Endothelial cell of umbilical vein (primary cell): ENCODE measurements around the gene MCL1. TPM values are rescaled to one million over a fixed set of nuclear protein-coding genes. Genes with fewer than 3 reads are reported as not detected.

Source experiments
- BruUV-seq: library from RNA; stranded (reverse); fragments of 400-500 nt; replicated peaks from 2 replicates; lab custom pipeline; 2021; lab: Mats Ljungman, UMichigan
- CTCF ChIA-PET: fragments of 300-600, 350-600 bp; sonication (Branson Sonifier 250); formaldehyde crosslinking; loops from one replicate; lab custom pipeline; 2021; ENCODE audit warnings: antibody characterized with exemption, inconsistent platforms; lab: Charles Lee
- POLR2A ChIA-PET: fragments of 300-600, 350-600 bp; sonication (Branson Sonifier 250); formaldehyde crosslinking; loops from one replicate; lab custom pipeline; 2021; ENCODE audit warnings: antibody characterized with exemption, inconsistent platforms; lab: Charles Lee
- DNase-seq: peaks from one replicate; pipeline ENCODE4 v3.0.0-alpha.2; 2011; ENCODE audit warnings: low read depth, low spot score
- FAIRE-seq: peaks from 2 replicates; lab custom pipeline; 2011; peaks lifted over from hg19 to GRCh38; lab: Jason Lieb, UNC
- H2AFZ ChIP-seq: 2 replicates; pipeline ENCODE4 v1.6.0; 2012; ENCODE audit warnings: low read depth, low read length, control low read depth, inconsistent platforms
- H3K27ac ChIP-seq: 2 replicates; pipeline ENCODE4 v1.5.1; 2011; ENCODE audit warnings: low read depth, mild to moderate bottlenecking, control low read depth, low read length, moderate library complexity; ENCODE audit not compliant: insufficient read depth
- H3K27me3 ChIP-seq, 2 experiments: 2 replicates each; pipeline versions ENCODE4 v1.6.0 to v1.6.1; 2011; ENCODE audit warnings: low read length in 2 of 2, mixed read lengths in 1 of 2; ENCODE audit not compliant: control insufficient read depth in 2 of 2, insufficient read depth in 2 of 2
- H3K36me3 ChIP-seq, 2 experiments: 2 replicates in 1 of 2; 3 replicates in 1 of 2; pipeline ENCODE4 v1.5.1; 2011; ENCODE audit warnings: low read length in 2 of 2, mild to moderate bottlenecking in 1 of 2, moderate library complexity in 1 of 2; ENCODE audit not compliant: control insufficient read depth in 2 of 2, insufficient read depth in 2 of 2; ENCODE audit errors: extremely low read depth in 1 of 2
- H3K4me1 ChIP-seq: 3 replicates; pipeline ENCODE4 v1.5.1; 2011; ENCODE audit warnings: mild to moderate bottlenecking, low read length; ENCODE audit not compliant: control insufficient read depth, insufficient read depth; ENCODE audit errors: extremely low read depth
- H3K4me2 ChIP-seq: 2 replicates; pipeline ENCODE4 v1.6.1; 2011; ENCODE audit warnings: low read length, control low read depth, mixed read lengths; ENCODE audit not compliant: insufficient read depth
- H3K4me3 ChIP-seq, 3 experiments: fragments of 200-600 bp in 1 of 3; sonication (generic), shearing (Covaris generic) in 1 of 3; replicated peaks in 1 of 3; 2 replicates each; pipeline ENCODE4 v1.5.1; 2011 to 2016; ENCODE audit warnings: control low read depth in 3 of 3, low read length in 3 of 3, mild to moderate bottlenecking in 2 of 3, inconsistent platforms in 1 of 3, low read depth in 1 of 3, moderate library complexity in 1 of 3; ENCODE audit not compliant: insufficient read depth in 1 of 3
- H3K79me2 ChIP-seq: 2 replicates; pipeline ENCODE4 v1.6.0; 2012; ENCODE audit warnings: low read length, inconsistent platforms; ENCODE audit not compliant: control insufficient read depth, insufficient read depth
- H3K9ac ChIP-seq: replicated peaks from 2 replicates; pipeline ENCODE3; 2011; ENCODE audit warnings: low read length, control low read depth; ENCODE audit not compliant: insufficient read depth; ENCODE audit errors: extremely low read depth
- H3K9me1 ChIP-seq: replicated peaks from 3 replicates; pipeline ENCODE4 v1.6.0; 2011; ENCODE audit warnings: mild to moderate bottlenecking, low read length; ENCODE audit not compliant: control insufficient read depth, insufficient read depth; ENCODE audit errors: extremely low read depth
- H3K9me3 ChIP-seq: replicated peaks from 2 replicates; pipeline ENCODE4 v1.5.1; 2012; ENCODE audit warnings: low read length, inconsistent platforms; ENCODE audit not compliant: control insufficient read depth, insufficient read depth
- H4K20me1 ChIP-seq: replicated peaks from 2 replicates; pipeline ENCODE3; 2011; ENCODE audit warnings: mild to moderate bottlenecking, low read length; ENCODE audit not compliant: control insufficient read depth, insufficient read depth; ENCODE audit errors: extremely low read depth
- CTCF ChIP-seq, 2 donors: IDR thresholded peaks; 1 replicate in 1 of 2; 2 replicates in 1 of 2; pipeline ENCODE4 v1.5.1; 2011; ENCODE audit warnings: low read length in 2 of 2, mild to moderate bottlenecking in 2 of 2, moderate library complexity in 2 of 2, control low read depth in 1 of 2, inconsistent platforms in 1 of 2, low read depth in 1 of 2; ENCODE audit not compliant: insufficient read depth in 1 of 2; ENCODE audit errors: extremely low read depth in 1 of 2
- EZH2 ChIP-seq: IDR thresholded peaks from 2 replicates; pipeline ENCODE4 v1.6.1; 2012; ENCODE audit warnings: borderline replicate concordance, low read depth, mild to moderate bottlenecking, moderate library complexity, low read length, inconsistent platforms; ENCODE audit not compliant: severe bottlenecking
- FOS ChIP-seq: IDR thresholded peaks from 2 replicates; pipeline ENCODE4 v1.6.1; 2011; ENCODE audit warnings: mild to moderate bottlenecking, low read length, moderate library complexity, borderline replicate concordance; ENCODE audit not compliant: insufficient read depth
- GATA2 ChIP-seq: IDR thresholded peaks from 2 replicates; pipeline ENCODE4 v1.7.0; 2011; ENCODE audit warnings: low read depth, mild to moderate bottlenecking, moderate library complexity, mixed read lengths, low read length; ENCODE audit not compliant: insufficient read length, insufficient read depth
- JUN ChIP-seq: IDR thresholded peaks from 2 replicates; pipeline ENCODE4 v1.6.1; 2011; ENCODE audit warnings: borderline replicate concordance, low read depth; ENCODE audit not compliant: insufficient read length, insufficient read depth
- MAX ChIP-seq: IDR thresholded peaks from 2 replicates; pipeline ENCODE4 v1.6.1; 2011; ENCODE audit not compliant: insufficient read depth, insufficient read length
- MYC ChIP-seq: IDR thresholded peaks from one replicate; pipeline ENCODE4 v1.6.1; 2011; ENCODE audit warnings: mild to moderate bottlenecking, low read depth, low read length
- POLR2A ChIP-seq: IDR thresholded peaks from 2 replicates; pipeline ENCODE4 v1.6.1; 2012; ENCODE audit warnings: low read depth, mild to moderate bottlenecking, control low read depth, low read length
- POLR2AphosphoS5 ChIP-seq: IDR thresholded peaks from 2 replicates; pipeline ENCODE4 v1.6.1; 2012; ENCODE audit warnings: low read depth, mild to moderate bottlenecking, control low read depth, low read length, moderate library complexity; ENCODE audit not compliant: insufficient read depth
- dilution Hi-C: fragments of 300-500 bp; cut with MboI; formaldehyde crosslinking; loops from one replicate; pipeline ENCODE4 v1.15.0; 2019; ENCODE audit warnings: low sequenced_read_pairs; ENCODE audit not compliant: extremely low pct_ligation_motif_present
- intact Hi-C: fragments of 100-400 bp; cut with micrococcal nuclease; formaldehyde crosslinking; loops from one replicate; pipeline ENCODE4 v1.10.0; 2022
- polyA plus RNA-seq, 4 experiments: library from polyadenylated mRNA; depleted of rRNA in 3 of 4; stranded (reverse) in 3 of 4; unstranded in 1 of 4; fragments of >200 nt; gene quantifications; 2 replicates each; pipeline versions ENCODE4 v1.2.1 to v1.2.3, GENCODE V29; 2011 to 2012; ENCODE audit warnings: missing spikeins in 1 of 4
- total RNA-seq: library from RNA; stranded (reverse); gene quantifications from 2 replicates; pipeline ENCODE4 v1.2.3, GENCODE V29; 2021

The MCL1 gene
- total and polyA plus RNA-seq, 2 donors (not counting 3 experiments of a cell fraction or from before 2014, with no cell fraction given) = 87.3 to 186 TPM

- DNase-seq (no peak), FAIRE-seq (no peak)
- no peak for TF ChIP-seq FOS
- ChIA-PET POLR2A (no interaction called here), CTCF (no interaction called here)
- Histone ChIP-seq H3K79me2 (no peaks in the 10 kb centered on the region), H3K9me3 (no peaks in the 10 kb centered on the region), H3K4me1 (no peaks in the 10 kb centered on the region), H3K36me3 (no peaks in the 10 kb centered on the region), H4K20me1 (no peaks in the 10 kb centered on the region), H3K27ac (no peak overlapping the region), H3K9ac (no peak overlapping the region), H2AFZ (no peak overlapping the region), H3K4me2 (no peak overlapping the region), H3K9me1 (no peaks in the 10 kb centered on the region), H3K27me3 (no peaks in the 10 kb centered on the region), H3K4me3 (no peak overlapping the region)
- intact Hi-C loops = no loop called here
- no TSS peak for BruUV-seq
- dilution Hi-C loops = no loop called here
Measured at GRCh38 chr1:150596095-150596892, 16.9 kb upstream of the MCL1 start.

GRCh38 chr1:150582371-150582770, 3.0 kb upstream of the MCL1 start:
- FAIRE-seq (no peak), DNase-seq (no peak)
- Histone ChIP-seq H3K36me3 (peaks cover 0 to 6% of the 10 kb centered on the region in 2 experiments), H3K4me1 (peaks cover 6% of the 10 kb centered on the region), H2AFZ (no peak overlapping the region), H3K9me1 (no peaks in the 10 kb centered on the region), H4K20me1 (peaks cover 7% of the 10 kb centered on the region), H3K27me3 (no peaks in the 10 kb centered on the region), H3K79me2 (peaks cover 27% of the 10 kb centered on the region), H3K27ac (no peak overlapping the region), H3K4me3 (no peak overlapping the region), H3K9me3 (no peaks in the 10 kb centered on the region), H3K4me2 (no peak overlapping the region), H3K9ac (no peak overlapping the region)
- no peak for TF ChIP-seq GATA2
- no peak for TF ChIP-seq MYC
- no peak for TF ChIP-seq FOS
- TF ChIP-seq JUN = no peak
- TF ChIP-seq EZH2 = no peak
- TF ChIP-seq CTCF (IDR thresholded peaks at IDR 0.05; ENCODE audit: extremely low read depth in 1 of 2, insufficient read depth in 1 of 2, low read depth in 1 of 2, low read length in 2 of 2) = no peak
- TF ChIP-seq POLR2AphosphoS5 = no peak
- TF ChIP-seq POLR2A = no peak
- no peak for TF ChIP-seq MAX
- POLR2A ChIA-PET = no interaction called here
- dilution Hi-C loops (no loop called here), intact Hi-C loops (no loop called here)
- CTCF ChIA-PET = interaction anchor here (10.3 to 13.4 kb wide), 2 partner anchors 20 to 38 kb away, joined by 147 to 184 read pairs; no protein-coding TSS in a partner anchor
- BruUV-seq = no TSS peak
